ENCODE data around the gene GPR161. TPM values are rescaled to one million over a fixed set of nuclear protein-coding genes. Genes with fewer than 3 reads are reported as not detected.

GPR161 gene
- total and polyA plus RNA-seq, 9 of the 15 experiments (the other 6 are each of a cell fraction or from before 2014, with no cell fraction given), result 0.15 to 2.4 (median 0.76) TPM

DNA sequence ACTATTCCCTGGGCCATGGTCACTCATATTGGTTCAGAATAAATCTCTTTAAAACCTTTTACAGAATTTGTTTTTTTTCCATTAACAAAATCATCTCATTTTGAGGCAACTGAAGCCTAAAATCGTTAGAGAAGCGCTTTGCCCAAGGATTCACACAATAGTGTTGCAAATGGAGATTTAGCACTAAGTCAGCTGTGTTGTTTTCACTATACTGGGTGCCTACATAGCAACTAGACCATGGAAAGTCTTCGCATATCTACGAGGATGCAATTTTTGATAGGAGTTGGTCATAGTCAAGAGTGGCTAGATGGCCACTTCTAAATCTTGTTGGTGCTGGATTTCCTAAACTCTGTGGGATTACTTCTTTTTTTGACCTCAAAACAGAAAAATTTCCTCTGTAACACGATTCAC, 41.5 kb upstream of the GPR161 start:
- Histone ChIP-seq H3K27me3 (ENCODE audit: control insufficient read depth in 2 of 2, insufficient read depth in 2 of 2, low read length in 2 of 2) (no peaks in the 10 kb centered on the region), H3K4me1 (replicated peaks in 1 of 2; ENCODE audit: control insufficient read depth in 2 of 2, insufficient read depth in 2 of 2, low read length in 2 of 2) (peaks cover 6 to 11% of the 10 kb centered on the region in 2 experiments; a peak in 4 of 5 replicates), H3K4me3 (peak overlapping the region; percentile 62), H3K4me2 (ENCODE audit: insufficient read depth, low read length) (peak overlapping the region; percentile 92), H3K27ac (ENCODE audit: extremely low read depth, low read depth, low read length) (peak overlapping the region; percentile 84), H3K79me2 (ENCODE audit: control insufficient read depth, insufficient read depth, low read length) (peaks cover 40% of the 10 kb centered on the region), H3K9me1 (ENCODE audit: control insufficient read depth, insufficient read depth, low read length) (no peaks in the 10 kb centered on the region), H2AFZ (ENCODE audit: low read depth, low read length) (peak overlapping the region; percentile 99), H4K20me1 (replicated peaks; ENCODE audit: control insufficient read depth, insufficient read depth, low read length) (no peaks in the 10 kb centered on the region), H3K9ac (ENCODE audit: insufficient read depth in 1 of 2, low read depth in 2 of 2, low read length in 2 of 2) (peak overlapping the region in 1 of 2 experiments; percentile 78; a peak in 3 of 4 replicates), H3K9me3 (replicated peaks; ENCODE audit: control insufficient read depth, insufficient read depth, low read depth, low read length) (no peaks in the 10 kb centered on the region), H3K36me3 (ENCODE audit: control insufficient read depth, insufficient read depth, low read length) (0 out of 3 replicates have a peak, but pooled peaks cover 4% of the 10 kb centered on the region)
- 56% methylated on average over 5 of the region's 5 CpGs for WGBS (ENCODE audit: insufficient coverage, low coverage, missing lambda C conversion rate)
- BruUV-seq (replicated peaks), result TSS peak; percentile 97
- intact Hi-C loops (cut with micrococcal nuclease) (loop anchor here (2.0 kb wide), 1 partner anchor 47 kb away; no protein-coding TSS in a partner anchor), in situ Hi-C loops (cut with MboI) (no loop called here)
- no peak for ATAC-seq
- no peak for FAIRE-seq
- DNase-seq (ENCODE audit: extremely low read depth in 1 of 4, low spot score in 3 of 4), result no peak
- POLR2A ChIA-PET, result interaction anchor here (0.6 to 1.0 kb wide), 3 partner anchors 10 to 954 kb away, joined by 3 to 4 read pairs (median 3); no protein-coding TSS in a partner anchor
- CTCF ChIA-PET (ENCODE audit: low intra/inter-chr PET ratio), result interaction anchor here (1.1 kb wide), 1 partner anchor 144 kb away, joined by 3 read pairs; no protein-coding TSS in a partner anchor
- no peak for TF ChIP-seq TCF3 (CRISPR knock-in tag; IDR thresholded peaks at IDR 0.05)
- no peak for TF ChIP-seq BRD4 (IDR thresholded peaks at IDR 0.05)
- TF ChIP-seq, protein P1, sequence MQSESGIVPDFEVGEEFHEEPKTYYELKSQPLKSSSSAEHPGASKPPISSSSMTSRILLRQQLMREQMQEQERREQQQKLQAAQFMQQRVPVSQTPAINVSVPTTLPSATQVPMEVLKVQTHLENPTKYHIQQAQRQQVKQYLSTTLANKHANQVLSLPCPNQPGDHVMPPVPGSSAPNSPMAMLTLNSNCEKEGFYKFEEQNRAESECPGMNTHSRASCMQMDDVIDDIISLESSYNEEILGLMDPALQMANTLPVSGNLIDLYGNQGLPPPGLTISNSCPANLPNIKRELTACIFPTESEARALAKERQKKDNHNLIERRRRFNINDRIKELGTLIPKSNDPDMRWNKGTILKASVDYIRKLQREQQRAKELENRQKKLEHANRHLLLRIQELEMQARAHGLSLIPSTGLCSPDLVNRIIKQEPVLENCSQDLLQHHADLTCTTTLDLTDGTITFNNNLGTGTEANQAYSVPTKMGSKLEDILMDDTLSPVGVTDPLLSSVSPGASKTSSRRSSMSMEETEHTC (IDR thresholded peaks at IDR 0.05), result no peak
- TF ChIP-seq CC2D1A (IDR thresholded peaks at IDR 0.05), result no peak
- no peak for TF ChIP-seq ZNF253 (CRISPR knock-in tag; conservative IDR thresholded peaks at IDR 0.05)
- no peak for TF ChIP-seq MCM5 (IDR thresholded peaks at IDR 0.05; ENCODE audit: low read depth)
- TF ChIP-seq BDP1 (IDR thresholded peaks at IDR 0.05; ENCODE audit: insufficient read depth, insufficient read length), result no peak
- TF ChIP-seq PYGO2 (tag; IDR thresholded peaks at IDR 0.05), result no peak
- TF ChIP-seq JUN (IDR thresholded peaks at IDR 0.05; ENCODE audit: borderline replicate concordance, low read depth, low read length), result no peak
- no peak for TF ChIP-seq JUN (CRISPR knock-in tag; IDR thresholded peaks at IDR 0.05; ENCODE audit: borderline replicate concordance)
- TF ChIP-seq ZBED1 (IDR thresholded peaks at IDR 0.05), result no peak
- no peak for TF ChIP-seq NFYB (IDR thresholded peaks at IDR 0.05; ENCODE audit: extremely low read depth, insufficient read length)
- TF ChIP-seq KAT7 (CRISPR knock-in tag; IDR thresholded peaks at IDR 0.05; ENCODE audit: borderline replicate concordance), result peak; percentile 87; the same call in 1 of the 2 replicates
- TF ChIP-seq ZFP30 (CRISPR knock-in tag; IDR thresholded peaks at IDR 0.05; ENCODE audit: borderline replicate concordance), result no peak

Data from K562 (cell line).